IMR-90 (cell line): ENCODE measurements around the gene SESN1. TPM values are rescaled to one million over a fixed set of nuclear protein-coding genes. Genes with fewer than 3 reads are reported as not detected.

Experiments
- ATAC-seq: fragments of 200-7000 bp; cut with Tn5 transposase; 2 replicates; pipeline ENCODE4 v1.9.1; 2020; ENCODE audit warnings: low read depth, mild to moderate bottlenecking, moderate library complexity
- Bru-seq: library from RNA; stranded (reverse); fragments of 400-500 nt; gene quantifications from one replicate; lab custom pipeline; 2021; lab: Mats Ljungman, UMichigan
- BruChase-seq, 2 experiments: library from RNA; stranded (reverse); fragments of 400-500 nt; gene quantifications; one replicate each; lab custom pipeline; 2021; lab: Mats Ljungman, UMichigan
- BruUV-seq: library from RNA; stranded (reverse); fragments of 400-500 nt; replicated peaks from 2 replicates; lab custom pipeline; 2021; lab: Mats Ljungman, UMichigan
- CTCF ChIA-PET: fragments of 300-600 bp; formaldehyde crosslinking; extraction: SDS; loops from one replicate; lab custom pipeline; 2021; ENCODE audit warnings: antibody characterized with exemption; lab: Yijun Ruan, JAX
- POLR2A ChIA-PET: fragments of 300-600 bp; sonication (Branson Sonifier 250); formaldehyde crosslinking; loops from one replicate; lab custom pipeline; 2022; ENCODE audit warnings: antibody characterized with exemption; ENCODE audit not compliant: unreplicated experiment; lab: Charles Lee
- DNase-seq: peaks from one replicate; pipeline ENCODE4 v3.0.0; 2013
- H2AFZ ChIP-seq: replicated peaks from 2 replicates; pipeline ENCODE3; 2013; ENCODE audit warnings: low read length, mild to moderate bottlenecking; ENCODE audit not compliant: poor library complexity
- H2AK5ac ChIP-seq: 2 replicates; pipeline ENCODE4 v1.6.1; 2013; ENCODE audit warnings: low read depth, low read length, inconsistent platforms
- H2AK9ac ChIP-seq: replicated peaks from 2 replicates; pipeline ENCODE3; 2013; ENCODE audit warnings: mild to moderate bottlenecking, low read depth, low read length, moderate library complexity; ENCODE audit not compliant: poor library complexity
- H2BK120ac ChIP-seq: 2 replicates; pipeline ENCODE4 v1.6.1; 2013; ENCODE audit warnings: low read depth, low read length, inconsistent platforms
- H2BK15ac ChIP-seq: 3 replicates; pipeline ENCODE4 v1.6.1; 2013; ENCODE audit warnings: low read depth, low read length, inconsistent platforms
- H2BK20ac ChIP-seq: 2 replicates; pipeline ENCODE4 v1.6.1; 2013; ENCODE audit warnings: low read depth, mild to moderate bottlenecking, inconsistent platforms, low read length, moderate library complexity
- H2BK5ac ChIP-seq: 2 replicates; pipeline ENCODE4 v1.6.1; 2013; ENCODE audit warnings: mild to moderate bottlenecking, low read depth, low read length, inconsistent platforms; ENCODE audit not compliant: poor library complexity, severe bottlenecking
- H3K14ac ChIP-seq: replicated peaks from 2 replicates; pipeline ENCODE4 v1.6.1; 2013; ENCODE audit warnings: low read depth, low read length, inconsistent platforms
- H3K18ac ChIP-seq: 2 replicates; pipeline ENCODE4 v1.6.1; 2013; ENCODE audit warnings: low read depth, low read length, control low read depth
- H3K23ac ChIP-seq: 2 replicates; pipeline ENCODE4 v1.6.1; 2013; ENCODE audit warnings: low read depth, low read length, inconsistent platforms
- H3K27ac ChIP-seq: 2 replicates; pipeline ENCODE4 v1.5.1; 2013; ENCODE audit warnings: mild to moderate bottlenecking, control low read depth, low read length; ENCODE audit not compliant: insufficient read depth
- H3K27me3 ChIP-seq: 2 replicates; pipeline ENCODE4 v1.6.1; 2013; ENCODE audit warnings: low read length; ENCODE audit not compliant: control insufficient read depth, insufficient read depth
- H3K36me3 ChIP-seq: 2 replicates; pipeline ENCODE4 v1.6.1; 2013; ENCODE audit warnings: low read length, mixed read lengths; ENCODE audit not compliant: control insufficient read depth, insufficient read depth
- H3K4ac ChIP-seq: 2 replicates; pipeline ENCODE4 v1.6.1; 2013; ENCODE audit warnings: low read depth, low read length, inconsistent platforms
- H3K4me1 ChIP-seq: 2 replicates; pipeline ENCODE4 v1.6.1; 2013; ENCODE audit warnings: low read length, mixed read lengths; ENCODE audit not compliant: control insufficient read depth, insufficient read depth
- H3K4me2 ChIP-seq: 2 replicates; pipeline ENCODE4 v1.6.1; 2013; ENCODE audit warnings: low read depth, mild to moderate bottlenecking, control low read depth, low read length, moderate library complexity
- H3K4me3 ChIP-seq: 2 replicates; pipeline ENCODE4 v1.5.1; 2013; ENCODE audit warnings: low read depth, mild to moderate bottlenecking, control low read depth, low read length, moderate library complexity; ENCODE audit not compliant: insufficient read depth
- H3K56ac ChIP-seq: 2 replicates; pipeline ENCODE4 v1.6.1; 2013; ENCODE audit warnings: low read length, inconsistent platforms; ENCODE audit not compliant: insufficient read depth; ENCODE audit errors: extremely low read depth
- H3K79me1 ChIP-seq, 2 experiments: 2 replicates each; pipeline ENCODE4 v1.6.1; 2013; ENCODE audit warnings: low read length in 2 of 2, inconsistent platforms in 1 of 2, low read depth in 1 of 2
- H3K9ac ChIP-seq: 2 replicates; pipeline ENCODE4 v1.6.1; 2013; ENCODE audit warnings: low read depth, low read length, control low read depth
- H3K9me1 ChIP-seq: 2 replicates; pipeline ENCODE4 v1.6.1; 2013; ENCODE audit warnings: low read length, inconsistent platforms; ENCODE audit not compliant: insufficient read depth
- H3K9me3 ChIP-seq: 2 replicates; pipeline ENCODE4 v1.6.1; 2013; ENCODE audit warnings: low read length; ENCODE audit not compliant: control insufficient read depth, insufficient read depth
- H4K20me1 ChIP-seq: 2 replicates; pipeline ENCODE4 v1.6.1; 2013; ENCODE audit warnings: low read length, inconsistent platforms; ENCODE audit not compliant: insufficient read depth
- H4K5ac ChIP-seq: 2 replicates; pipeline ENCODE4 v1.6.1; 2013; ENCODE audit warnings: mild to moderate bottlenecking, low read depth, low read length, control low read depth
- H4K8ac ChIP-seq, 2 experiments: 2 replicates each; pipeline ENCODE4 v1.6.1; 2013; ENCODE audit warnings: low read depth in 2 of 2, low read length in 2 of 2, control low read depth in 1 of 2, inconsistent platforms in 1 of 2
- H4K91ac ChIP-seq: 2 replicates; pipeline ENCODE4 v1.6.1; 2013; ENCODE audit warnings: low read depth, low read length, inconsistent platforms; ENCODE audit not compliant: insufficient read depth
- BHLHE40 ChIP-seq: fragments of 150-350 bp; IDR thresholded peaks from 2 replicates; pipeline ENCODE4 v1.6.1; 2016; ENCODE audit warnings: mild to moderate bottlenecking, low read depth, low read length
- CEBPB ChIP-seq: IDR thresholded peaks from 2 replicates; pipeline ENCODE4 v1.6.1; 2012; ENCODE audit warnings: low read depth, low read length, improper control_type of control experiment
- CHD1 ChIP-seq: IDR thresholded peaks from 2 replicates; pipeline ENCODE4 v1.6.1; 2012; ENCODE audit warnings: low read depth, low read length, improper control_type of control experiment
- FOS ChIP-seq: fragments of 150-350 bp; IDR thresholded peaks from 2 replicates; pipeline ENCODE4 v1.6.1; 2016; ENCODE audit warnings: low read depth, low read length
- MAZ ChIP-seq: IDR thresholded peaks from 2 replicates; pipeline ENCODE4 v1.6.1; 2012; ENCODE audit warnings: low read depth, mild to moderate bottlenecking, low read length, improper control_type of control experiment, moderate library complexity, borderline replicate concordance
- MXI1 ChIP-seq: IDR thresholded peaks from 2 replicates; pipeline ENCODE4 v1.6.1; 2012; ENCODE audit warnings: low read depth, mild to moderate bottlenecking, low read length, moderate library complexity, borderline replicate concordance
- POLR2A ChIP-seq: IDR thresholded peaks from 2 replicates; pipeline ENCODE4 v1.6.1; 2012; ENCODE audit warnings: mild to moderate bottlenecking, low read depth, low read length
- RAD21 ChIP-seq: IDR thresholded peaks from 2 replicates; pipeline ENCODE4 v1.6.1; 2012; ENCODE audit warnings: low read length, improper control_type of control experiment
- RCOR1 ChIP-seq: IDR thresholded peaks from 2 replicates; pipeline ENCODE4 v1.6.1; 2012; ENCODE audit warnings: mild to moderate bottlenecking, low read length, improper control_type of control experiment; ENCODE audit not compliant: insufficient replicate concordance
- RFX5 ChIP-seq: IDR thresholded peaks from 2 replicates; pipeline ENCODE4 v1.8.0; 2012; ENCODE audit warnings: low read depth, mild to moderate bottlenecking, low read length, moderate library complexity
- SMC3 ChIP-seq: fragments of 150-350 bp; IDR thresholded peaks from 2 replicates; pipeline ENCODE4 v1.6.1; 2016; ENCODE audit warnings: low read depth, mild to moderate bottlenecking, antibody characterized with exemption, low read length, moderate library complexity
- WGBS, 2 experiments: methylation state at CpG; one replicate each; pipeline versions ENCODE4 v1.1.5 to v1.1.7; 2013; ENCODE audit warnings: missing lambda C conversion rate in 2 of 2; ENCODE audit not compliant: insufficient read length in 1 of 2; ENCODE audit errors: extremely low coverage in 2 of 2; 5-methylcytosine and 5-hydroxymethylcytosine counted together
- dilution Hi-C: fragments of 300-500 bp; cut with HindIII; formaldehyde crosslinking; loops from one replicate; pipeline ENCODE4 v1.14.3; 2018; ENCODE audit warnings: low sequenced_read_pairs; ENCODE audit not compliant: unreplicated experiment
- in situ Hi-C: fragments of 300-500 bp; cut with MboI; formaldehyde crosslinking; loops from 3 replicates; pipeline ENCODE4 v1.14.3; 2019; ENCODE audit warnings: low sequenced_read_pairs, inconsistent platforms, mixed read lengths
- intact Hi-C: fragments of 100-400 bp; cut with micrococcal nuclease; formaldehyde crosslinking; loops from 2 replicates; pipeline ENCODE4 v1.10.0; 2022
- long read RNA-seq: library from polyadenylated mRNA; unstranded; transcript quantifications from one replicate; pipeline ENCODE4 v2.0.0, GENCODE V29; 2021; ENCODE audit not compliant: unreplicated experiment
- polyA plus RNA-seq, 3 experiments: library from polyadenylated mRNA; depleted of rRNA; stranded (reverse); fragments of >200 nt; gene quantifications; 2 replicates each; pipeline ENCODE4 v1.2.3, GENCODE V29; 2012; ENCODE audit warnings: low replicate concordance in 1 of 3
- total RNA-seq: library from RNA; depleted of rRNA; stranded (reverse); fragments of >200 nt; gene quantifications from 2 replicates; pipeline ENCODE4 v1.2.3, GENCODE V29; 2012; rRNA removed
- TF ChIP-seq, protein P1 (sequence below): fragments of 150-350 bp; IDR thresholded peaks from 2 replicates; pipeline ENCODE4 v1.6.1; 2017; ENCODE audit warnings: mild to moderate bottlenecking, antibody characterized with exemption, low read length, low read depth

Gene SESN1
- total RNA-seq (16.7 and 18.6 TPM in 2 replicates), polyA plus RNA-seq (2012; rRNA removed) (8.0 and 9.7 TPM in 2 replicates), Bru-seq, nascent RNA (percentile 62 among the genes with signal in this experiment), BruChase-seq, experiment 1, labeled RNA remaining after a 6-hour chase (percentile 57 among the genes with signal in this experiment), BruChase-seq, experiment 2, labeled RNA remaining after a 2-hour chase (percentile 61 among the genes with signal in this experiment)
- 2.1 and 3.0 TPM in 2 replicates for polyA plus RNA-seq (2012; cell fraction: cytosol; rRNA removed)
- 3.6 and 25.8 TPM in 2 replicates for polyA plus RNA-seq (2012; cell fraction: nucleus; rRNA removed; ENCODE audit: low replicate concordance)
- long read RNA-seq, transcript SESN1-202 (10 exons, 2,676 nt), result major isoform, 23 of 35 reads
- long read RNA-seq, transcript SESN1-204 (10 exons, 3,509 nt), result minor isoform, 8 of 35 reads
- long read RNA-seq, partial matches to known transcripts, result 2 of 35 reads
- long read RNA-seq, other reads (novel, unspliced or antisense), result 2 of 35 reads

DNA sequence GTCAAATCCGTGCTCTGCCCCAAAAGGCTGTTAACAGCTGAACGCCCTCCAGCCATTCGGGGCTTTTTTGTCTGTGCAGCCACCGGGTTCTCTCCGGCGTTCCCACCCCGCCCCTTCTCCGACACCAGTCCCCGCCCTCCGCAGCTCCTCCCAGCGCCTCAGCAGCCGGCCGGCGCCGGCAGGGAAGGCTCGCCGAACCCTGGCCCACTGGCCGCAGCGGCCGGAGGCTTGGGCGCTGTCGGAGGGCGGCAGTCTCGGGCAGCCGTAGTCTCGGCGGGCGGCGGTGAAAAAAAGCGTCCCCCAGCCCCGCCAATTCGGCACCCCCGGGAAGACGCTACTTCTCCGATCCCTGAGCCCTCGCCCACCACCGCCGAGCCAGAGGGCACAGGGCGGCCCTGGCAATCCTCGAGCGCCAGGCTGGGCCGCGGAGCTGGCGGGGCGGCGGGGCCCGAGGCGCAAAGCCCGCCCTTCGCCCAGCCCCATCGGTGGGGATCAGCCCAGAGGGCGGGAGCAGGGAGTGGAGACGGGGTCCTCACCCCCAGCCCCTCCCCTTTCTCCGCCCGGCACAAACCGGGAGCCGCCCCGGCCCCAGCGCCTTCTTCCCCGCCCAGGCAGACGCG, at the start of gene SESN1:
Gene SESN1, minus strand, starts transcription at position 431 of the 620 bp plus-strand sequence. CDS start 773 bp downstream, outside the sequence.
- no peaks in the 10 kb centered on the region for H3K9me3 ChIP-seq
- peak within 1 kb of the TSS; percentile 97 for H3K14ac ChIP-seq
- peak within 1 kb of the TSS; percentile 82 for H4K5ac ChIP-seq
- H3K36me3 ChIP-seq, result no peaks in the 10 kb centered on the region
- peak; percentile 89 for DNase-seq
- peak within 1 kb of the TSS; percentile 89 for H3K27ac ChIP-seq
- POLR2A ChIA-PET, result interaction anchor here (0.6 to 0.9 kb wide), 3 partner anchors 14 to 534 kb away, joined by 3 read pairs; no protein-coding TSS in a partner anchor
- peak within 1 kb of the TSS; percentile 100 for H3K4me2 ChIP-seq
- peaks cover 7% of the 10 kb centered on the region; the same call in 1 of the 2 replicates for H4K20me1 ChIP-seq
- H3K23ac ChIP-seq, result peak within 1 kb of the TSS; percentile 95
- dilution Hi-C loops, result no loop called here
- H2AK5ac ChIP-seq, result peak within 1 kb of the TSS; percentile 62; the same call in 1 of the 2 replicates
- H2AK9ac ChIP-seq, result peak within 1 kb of the TSS; percentile 73
- H3K18ac ChIP-seq, result peak within 1 kb of the TSS; percentile 71
- peak within 1 kb of the TSS; percentile 99 for H3K56ac ChIP-seq
- H2BK5ac ChIP-seq, result peak within 1 kb of the TSS; percentile 89
- intact Hi-C loops, result loop anchor here (1.0 to 5.0 kb wide), 3 partner anchors 288 to 534 kb away; partner anchors contain the start of genes CD164, FOXO3 and ZBTB24
- peaks cover 35 to 69% of the 10 kb centered on the region in 2 experiments for H3K79me1 ChIP-seq
- in situ Hi-C loops, result no loop called here
- H2BK120ac ChIP-seq, result peak within 1 kb of the TSS; percentile 84
- ATAC-seq, result peak; percentile 92
- H4K91ac ChIP-seq, result peak within 1 kb of the TSS; percentile 83
- TF ChIP-seq RCOR1 (no peak), SMC3 (no peak), MXI1 (peak; percentile 67; the same call in 1 of the 2 replicates), RFX5 (no peak), BHLHE40 (no peak), MAZ (peak; percentile 90; the same call in 1 of the 2 replicates), RAD21 (peak; percentile 12; the same call in 1 of the 2 replicates), FOS (no peak), POLR2A (peak; percentile 93), CEBPB (no peak), CHD1 (0 out of 2 replicates have a peak, but pooled peaks have one; percentile 38)
- TF ChIP-seq, protein P1, sequence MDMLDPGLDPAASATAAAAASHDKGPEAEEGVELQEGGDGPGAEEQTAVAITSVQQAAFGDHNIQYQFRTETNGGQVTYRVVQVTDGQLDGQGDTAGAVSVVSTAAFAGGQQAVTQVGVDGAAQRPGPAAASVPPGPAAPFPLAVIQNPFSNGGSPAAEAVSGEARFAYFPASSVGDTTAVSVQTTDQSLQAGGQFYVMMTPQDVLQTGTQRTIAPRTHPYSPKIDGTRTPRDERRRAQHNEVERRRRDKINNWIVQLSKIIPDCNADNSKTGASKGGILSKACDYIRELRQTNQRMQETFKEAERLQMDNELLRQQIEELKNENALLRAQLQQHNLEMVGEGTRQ, result no peak
- H3K4ac ChIP-seq, result peak within 1 kb of the TSS; percentile 84
- WGBS, 2 experiments, result 1% methylated on average over 14 of the region's 62 CpGs; no CpG with 5 or more reads in 1 of the 2 experiments
- peak within 1 kb of the TSS; percentile 90 to 97 for H4K8ac ChIP-seq
- H3K4me1 ChIP-seq, result peaks cover 3% of the 10 kb centered on the region; the same call in 1 of the 2 replicates
- H3K9ac ChIP-seq, result peak within 1 kb of the TSS; percentile 93
- BruUV-seq, result no TSS peak
- H2BK20ac ChIP-seq, result peak within 1 kb of the TSS; percentile 73
- CTCF ChIA-PET, result interaction anchor here (0.7 kb wide), 2 partner anchors 13 to 944 kb away, joined by 3 read pairs; no protein-coding TSS in a partner anchor
- peak within 1 kb of the TSS; percentile 92; the same call in 2 of the 3 replicates for H2BK15ac ChIP-seq
- no peaks in the 10 kb centered on the region for H3K27me3 ChIP-seq
- peaks cover 5% of the 10 kb centered on the region; the same call in 1 of the 2 replicates for H3K9me1 ChIP-seq
- H2AFZ ChIP-seq, result peak within 1 kb of the TSS; percentile 95
- peak within 1 kb of the TSS; percentile 76 for H3K4me3 ChIP-seq
